ENCODE results near the gene IDS.
A peak's percentile ranks its signal among the peaks of the same experiment; 100 is the strongest.
"Not testable (repeated sequence)": the region's sequence is repeated elsewhere in the genome, so short reads cannot be mapped to it uniquely, and the experiment has no call there.

Gene IDS

GRCh38 chrX:149540621-149541520, 35.8 kb upstream of the IDS start, which contains the start of gene EOLA1:
EOLA1 (plus strand) TSS chrX:149541012; CDS start chrX:149545631, 4,619 bp downstream.
- peaks cover 7% of the 10 kb centered on the region; the same call in 1 of the 2 replicates for H3K4me1 ChIP-seq
- no peak for TF ChIP-seq Cebpa-rat (IDR thresholded peaks at IDR 0.05)
- H3K4me2 ChIP-seq = peak within 1 kb of the TSS; percentile 91
- H3K4me3 ChIP-seq = peak within 1 kb of the TSS; percentile 78
- H3K9ac ChIP-seq = peak within 1 kb of the TSS; percentile 85
- H3K27me3 ChIP-seq = no peaks in the 10 kb centered on the region
- H4K20me1 ChIP-seq = no peaks in the 10 kb centered on the region
- 0 out of 2 replicates have a peak, but pooled peaks cover 6% of the 10 kb centered on the region for H3K36me3 ChIP-seq
- H3K9me3 ChIP-seq = peaks cover 10% of the 10 kb centered on the region; the same call in 1 of the 2 replicates
- H3K27ac ChIP-seq = peak within 1 kb of the TSS; percentile 77

- Histone ChIP-seq H3K9ac (peak overlapping the region; percentile 85; the same call in 1 of the 2 replicates), H3K9me3 (peaks cover 10% of the 10 kb centered on the region; the same call in 1 of the 2 replicates), H3K36me3 (0 out of 2 replicates have a peak, but pooled peaks cover 2% of the 10 kb centered on the region), H3K27me3 (no peaks in the 10 kb centered on the region), H3K4me2 (peak overlapping the region; percentile 91; the same call in 1 of the 2 replicates), H4K20me1 (no peaks in the 10 kb centered on the region), H3K4me1 (peaks cover 7% of the 10 kb centered on the region; the same call in 1 of the 2 replicates), H3K27ac (peak overlapping the region; percentile 77; the same call in 1 of the 2 replicates), H3K4me3 (peak overlapping the region; percentile 78)
- TF ChIP-seq Cebpa-rat (IDR thresholded peaks at IDR 0.05) = no peak
Measured at GRCh38 chrX:149540131-149540620, 35.1 kb upstream of the IDS start.

GRCh38 chrX:149539283-149540130, 34.4 kb upstream of the IDS start:
- Histone ChIP-seq H3K9me3 (peaks cover 10% of the 10 kb centered on the region; the same call in 1 of the 2 replicates), H3K9ac (peak overlapping the region; percentile 41; the same call in 1 of the 2 replicates), H3K27ac (no peak overlapping the region)

GRCh38 chrX:149537474-149537873, 32.4 kb upstream of the IDS start:
- not testable (repeated sequence) for H3K27me3 ChIP-seq, H3K36me3 ChIP-seq, H4K20me1 ChIP-seq, H3K4me3 ChIP-seq, H3K4me2 ChIP-seq, H3K9ac ChIP-seq, H3K27ac ChIP-seq, H3K4me1 ChIP-seq
- peaks cover 10% of the 10 kb centered on the region; the same call in 1 of the 2 replicates for H3K9me3 ChIP-seq

More at GRCh38 chrX:149539283-149540130, 34.4 kb upstream of the IDS start:
- TF ChIP-seq Cebpa-rat (IDR thresholded peaks at IDR 0.05) = no peak
- Histone ChIP-seq H3K4me1 (peaks cover 7% of the 10 kb centered on the region; the same call in 1 of the 2 replicates), H3K4me2 (peak overlapping the region; percentile 60), H3K36me3 (no peaks in the 10 kb centered on the region), H4K20me1 (no peaks in the 10 kb centered on the region), H3K27me3 (no peaks in the 10 kb centered on the region), H3K4me3 (peak overlapping the region; percentile 66)

- not testable (repeated sequence) for H3K9me3 ChIP-seq, H3K27me3 ChIP-seq
Measured at GRCh38 chrX:149534926-149535602, 30.0 kb upstream of the IDS start.

GRCh38 chrX:149533999-149534398, 28.9 kb upstream of the IDS start:
- H3K27me3 ChIP-seq, H3K4me1 ChIP-seq, H3K9me3 ChIP-seq, H3K36me3 ChIP-seq, H3K27ac ChIP-seq, H3K4me2 ChIP-seq, H3K4me3 ChIP-seq, H4K20me1 ChIP-seq, H3K9ac ChIP-seq: not testable (repeated sequence)

More at GRCh38 chrX:149534926-149535602, 30.0 kb upstream of the IDS start:
- H3K4me3 ChIP-seq, H3K27ac ChIP-seq, H4K20me1 ChIP-seq, H3K4me1 ChIP-seq, H3K36me3 ChIP-seq, H3K4me2 ChIP-seq, H3K9ac ChIP-seq: not testable (repeated sequence)

GRCh38 chrX:149532868-149533267, 27.8 kb upstream of the IDS start:
- not testable (repeated sequence) for H3K9ac ChIP-seq, H3K4me2 ChIP-seq, H3K36me3 ChIP-seq, H3K27me3 ChIP-seq, H3K9me3 ChIP-seq, H3K27ac ChIP-seq, H3K4me3 ChIP-seq, H4K20me1 ChIP-seq, H3K4me1 ChIP-seq

GRCh38 chrX:149531599-149531998, 26.5 kb upstream of the IDS start:
- Histone ChIP-seq H3K4me2 (no peak overlapping the region), H3K9ac (no peak overlapping the region)
- TF ChIP-seq Cebpa-rat (IDR thresholded peaks at IDR 0.05) = no peak

GRCh38 chrX:149528381-149528780, 23.3 kb upstream of the IDS start:
- H3K4me1 ChIP-seq = peaks cover 19% of the 10 kb centered on the region; the same call in 1 of the 2 replicates
- no peaks in the 10 kb centered on the region for H3K36me3 ChIP-seq
- no peak overlapping the region for H3K9ac ChIP-seq
- no peaks in the 10 kb centered on the region for H4K20me1 ChIP-seq
- no peak for TF ChIP-seq Cebpa-rat (IDR thresholded peaks at IDR 0.05)
- H3K27me3 ChIP-seq = no peaks in the 10 kb centered on the region
- no peaks in the 10 kb centered on the region for H3K9me3 ChIP-seq
- H3K4me3 ChIP-seq = no peak overlapping the region
- H3K4me2 ChIP-seq = no peak overlapping the region
- H3K27ac ChIP-seq = no peak overlapping the region

More at GRCh38 chrX:149531599-149531998, 26.5 kb upstream of the IDS start:
- Histone ChIP-seq H3K36me3 (no peaks in the 10 kb centered on the region), H3K4me3 (no peak overlapping the region), H3K27ac (no peak overlapping the region), H3K9me3 (no peaks in the 10 kb centered on the region), H3K27me3 (no peaks in the 10 kb centered on the region), H4K20me1 (no peaks in the 10 kb centered on the region), H3K4me1 (no peaks in the 10 kb centered on the region)

Data from BLaER1 (cell line).